ENCODE results near the gene MPC1L. TPM values are rescaled to one million over a fixed set of nuclear protein-coding genes. Genes with fewer than 3 reads are reported as not detected.
"Not testable (repeated sequence)": the region's sequence is repeated elsewhere in the genome, so short reads cannot be mapped to it uniquely, and the experiment has no call there.

Gene MPC1L
- not detected for total RNA-seq

- DNase-seq: no peak
Measured at GRCh38 chrX:40623139-40623536, at the start of gene MPC1L. Gene MPC1L, plus strand, starts transcription at chrX:40623428. Its CDS starts 138 bp downstream, at chrX:40623566.

- peak; percentile 25 for DNase-seq
Measured at GRCh38 chrX:40573763-40574162, 49.5 kb upstream of the MPC1L start.

GRCh38 chrX:40575411-40575810 is 47.8 kb upstream of the MPC1L start:
- not testable (repeated sequence) for DNase-seq

GRCh38 chrX:40576291-40576690 is 46.9 kb upstream of the MPC1L start:
- no peak for DNase-seq

DNA sequence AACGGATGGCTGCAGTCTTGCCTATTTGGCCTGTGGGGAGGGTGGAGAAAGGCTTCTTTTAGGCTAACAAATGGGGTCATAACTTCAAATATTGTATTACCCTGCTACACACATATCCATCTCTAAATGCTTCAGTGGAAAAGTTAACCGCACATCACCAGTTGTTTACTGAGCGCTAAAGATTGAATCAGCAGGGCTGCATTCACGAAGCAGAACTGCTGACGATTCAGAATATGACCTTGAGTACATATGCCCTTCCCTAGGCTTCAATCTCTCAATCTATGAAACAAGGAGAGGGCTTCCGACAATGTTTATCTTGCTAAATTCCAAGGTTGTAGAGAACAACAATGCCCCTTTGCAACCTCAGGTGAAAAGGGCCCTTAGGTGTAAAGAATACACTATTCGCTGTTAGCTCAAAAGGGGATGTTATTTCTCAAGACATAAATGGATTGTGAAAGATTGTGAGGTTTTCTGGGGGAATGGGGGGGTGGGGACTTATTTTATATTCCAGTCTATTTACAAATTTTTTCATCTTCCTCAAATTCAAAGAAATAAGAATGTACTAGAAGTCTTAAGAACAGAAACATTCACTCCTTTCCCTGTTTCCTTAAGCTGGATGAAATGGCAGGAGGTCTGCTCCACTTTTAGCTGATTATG is 45.1 kb upstream of the MPC1L start:
- DNase-seq: no peak

GRCh38 chrX:40579141-40579540 is 44.1 kb upstream of the MPC1L start:
- DNase-seq: no peak

GRCh38 chrX:40579900-40580536 is 43.2 kb upstream of the MPC1L start:
- DNase-seq: no peak

GRCh38 chrX:40580537-40581335 is 42.5 kb upstream of the MPC1L start, which contains the start of gene ATP6AP2:
Gene ATP6AP2, plus strand, starts transcription at chrX:40580970. Its CDS starts 96 bp downstream, at chrX:40581066.
- DNase-seq: peak; percentile 88

DNA sequence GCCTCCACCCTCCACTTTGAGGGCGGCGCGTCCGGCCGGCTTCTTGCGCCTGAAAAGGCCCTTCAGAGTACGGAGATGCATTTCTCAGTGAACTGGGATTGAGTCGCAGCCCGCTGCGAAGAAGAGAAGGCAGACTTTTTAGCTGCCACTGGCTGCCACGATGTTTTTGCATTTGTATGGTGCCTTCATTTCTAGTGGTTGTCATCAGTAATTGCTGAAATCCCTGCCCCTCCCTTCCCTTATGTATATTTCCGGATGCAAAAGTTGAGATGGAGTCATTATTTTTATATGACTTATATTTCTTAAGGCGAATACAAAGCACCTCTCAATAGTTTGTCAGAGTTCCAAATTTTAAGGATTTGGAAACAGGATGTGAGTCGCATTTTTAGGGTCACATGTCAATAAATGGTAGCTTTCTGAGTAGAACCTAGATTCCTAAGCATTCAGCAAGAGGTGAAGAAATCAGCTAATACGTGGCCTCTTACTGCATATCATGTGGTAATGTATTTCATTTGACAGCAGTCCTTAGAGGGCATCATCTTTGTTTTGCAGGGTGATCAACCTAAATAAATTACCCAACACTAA is 41.8 kb upstream of the MPC1L start:
- DNase-seq: no peak

DNA sequence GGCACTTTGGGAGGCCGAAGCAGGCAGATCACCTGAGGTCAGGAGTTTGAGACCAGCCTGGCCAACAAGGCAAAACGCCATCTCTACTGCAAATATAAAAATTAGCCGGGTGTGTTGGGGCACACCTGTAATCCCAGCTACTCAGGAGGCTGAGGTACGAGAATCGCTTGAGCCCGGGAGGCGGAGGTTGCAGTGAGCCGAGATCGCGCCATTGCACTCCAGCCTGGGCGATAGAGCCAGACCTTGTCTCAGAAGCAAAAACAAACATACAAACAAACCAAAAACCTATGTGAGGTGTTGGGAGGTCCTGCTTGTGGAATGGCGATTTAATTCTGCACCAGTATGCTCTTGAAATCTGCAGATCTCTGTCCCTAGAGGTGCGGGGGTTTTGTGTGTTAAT is 41.0 kb upstream of the MPC1L start:
- not testable (repeated sequence) for DNase-seq

GRCh38 chrX:40582811-40583210 is 40.4 kb upstream of the MPC1L start:
- DNase-seq: no peak

- DNase-seq: not testable (repeated sequence)
Measured at GRCh38 chrX:40587623-40588022, 35.6 kb upstream of the MPC1L start.

- DNase-seq: not testable (repeated sequence)
Measured at GRCh38 chrX:40589616-40590321, 33.5 kb upstream of the MPC1L start.

- no peak for DNase-seq
Measured at GRCh38 chrX:40603446-40603845, 19.8 kb upstream of the MPC1L start.

GRCh38 chrX:40607381-40607780 is 15.8 kb upstream of the MPC1L start:
- no peak for DNase-seq

DNA sequence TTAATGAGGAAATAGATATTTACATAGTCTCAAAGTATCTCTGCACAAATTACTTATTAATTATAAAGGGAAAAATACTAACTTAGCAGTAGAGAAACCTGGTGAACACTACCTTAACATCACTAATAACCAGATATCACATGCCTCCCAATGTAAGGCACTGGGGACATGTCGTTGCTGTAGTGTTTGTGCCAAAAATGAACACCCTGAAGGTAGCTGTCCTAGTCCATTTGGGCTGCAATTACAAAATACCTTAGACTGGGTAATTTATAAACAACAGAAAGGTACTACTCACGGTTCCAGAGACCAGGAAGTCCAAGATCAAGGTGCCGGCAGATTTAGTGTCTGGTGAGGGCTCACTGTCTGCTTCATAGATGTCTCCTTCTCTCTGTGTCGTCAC is 10.7 kb upstream of the MPC1L start:
- DNase-seq: no peak

- no peak for DNase-seq
Measured at GRCh38 chrX:40615976-40616375, 7.3 kb upstream of the MPC1L start.

DNA sequence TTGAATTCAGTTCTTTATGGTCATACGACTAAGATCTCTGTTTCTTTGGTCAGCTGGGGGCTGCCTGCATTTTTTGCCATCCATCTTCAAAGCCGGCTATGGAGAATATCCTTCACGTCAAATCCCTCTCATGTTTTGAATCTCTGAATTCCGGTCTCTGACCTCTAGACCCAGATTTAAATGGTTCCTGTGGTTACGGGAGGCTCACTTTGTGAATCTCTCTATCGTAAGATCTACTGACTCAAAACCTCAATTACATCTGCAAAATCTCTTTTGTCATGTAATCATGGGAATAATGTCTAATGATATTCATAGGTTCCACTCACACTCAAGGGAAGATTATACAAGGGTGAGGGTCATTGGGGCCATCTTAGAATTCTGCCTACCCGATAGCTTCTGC is 5.7 kb upstream of the MPC1L start:
- DNase-seq: no peak

GRCh38 chrX:40622479-40623138 is 619 bp upstream of the MPC1L start:
- no peak for DNase-seq

GRCh38 chrX:40623665-40624064 is 437 bp downstream of the MPC1L start:
- DNase-seq: no peak

DNA sequence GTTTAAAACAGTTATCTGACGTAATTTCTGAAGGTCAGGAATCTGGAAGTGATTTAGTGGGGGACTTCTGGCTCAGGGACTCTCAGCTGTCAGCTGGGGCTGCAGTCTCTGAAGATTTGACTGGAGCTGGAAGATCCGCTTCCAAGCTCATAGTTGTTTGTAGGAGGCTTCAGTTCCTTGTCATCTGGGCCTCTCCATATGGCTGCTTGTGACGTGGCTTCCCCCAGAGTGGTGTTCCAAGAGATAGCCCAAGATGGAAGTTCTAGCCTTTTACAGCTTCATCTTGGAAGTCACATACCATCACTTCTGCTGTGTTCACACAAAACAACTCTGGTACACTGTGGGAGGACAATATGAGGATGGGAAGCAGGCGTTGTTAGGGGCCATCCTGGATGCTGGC is 2.1 kb downstream of the MPC1L start:
- DNase-seq: peak; percentile 19

- DNase-seq: no peak
Measured at GRCh38 chrX:40628506-40628905, 5.3 kb downstream of the MPC1L start.
